ENCODE measurements around the gene KCMF1. TPM values are rescaled to one million over a fixed set of nuclear protein-coding genes. Genes with fewer than 3 reads are reported as not detected.

KCMF1 gene
- total RNA-seq, 1 experiment from 2014 or later = 163 TPM

GRCh38 chr2:84965827-84966226, 5.1 kb upstream of the KCMF1 start:
- Histone ChIP-seq H3K27ac (ENCODE audit: low read length) (no peak overlapping the region), H3K36me3 (ENCODE audit: control insufficient read depth, insufficient read depth, low read length) (peaks cover 3% of the 10 kb centered on the region), H3K4me1 (ENCODE audit: control insufficient read depth, insufficient read depth, low read length) (peaks cover 30% of the 10 kb centered on the region), H3K4me3 (ENCODE audit: low read depth in 2 of 2, low read length in 2 of 2) (no peak overlapping the region), H3K9me3 (ENCODE audit: control insufficient read depth, insufficient read depth, low read depth, low read length) (no peaks in the 10 kb centered on the region), H3K27me3 (ENCODE audit: control insufficient read depth, insufficient read depth, low read length) (no peaks in the 10 kb centered on the region)
- no TSS peak for BruUV-seq (replicated peaks)
- in situ Hi-C loops (cut with HindIII; ENCODE audit: low pct_unique_long_range_greater_than_20kb, low sequenced_read_pairs) = no loop called here
- ChIA-PET POLR2A (no interaction called here), CTCF (no interaction called here)
- ATAC-seq (no peak), DNase-seq (ENCODE audit: low read depth, low spot score) (no peak)
- no peak for TF ChIP-seq POLR2AphosphoS5 (IDR thresholded peaks at IDR 0.05; ENCODE audit: low read depth, low read length)
- TF ChIP-seq TCF7L2 (IDR thresholded peaks at IDR 0.05; ENCODE audit: low read depth, low read length) = no peak
- TF ChIP-seq REST (IDR thresholded peaks at IDR 0.05; ENCODE audit: insufficient read depth in 1 of 2, low read depth in 2 of 2, low read length in 1 of 2) = no peak
- intact Hi-C loops (cut with micrococcal nuclease; ENCODE audit: unreplicated experiment) = no loop called here

- H3K4me1 ChIP-seq (ENCODE audit: control insufficient read depth, insufficient read depth, low read length) = peaks cover 25% of the 10 kb centered on the region
- no peak for ATAC-seq
- H3K27me3 ChIP-seq (ENCODE audit: control insufficient read depth, insufficient read depth, low read length) = no peaks in the 10 kb centered on the region
- CTCF ChIA-PET = no interaction called here
- TF ChIP-seq SIN3A (IDR thresholded peaks at IDR 0.05; ENCODE audit: borderline replicate concordance, insufficient read depth, low read depth, low read length) (no peak), TCF7L2 (IDR thresholded peaks at IDR 0.05; ENCODE audit: low read depth, low read length) (no peak), POLR2AphosphoS5 (IDR thresholded peaks at IDR 0.05; ENCODE audit: low read depth, low read length) (no peak), CTCF (IDR thresholded peaks at IDR 0.05) (no peak), REST (IDR thresholded peaks at IDR 0.05; ENCODE audit: insufficient read depth in 1 of 2, low read depth in 2 of 2, low read length in 1 of 2) (no peak)
- in situ Hi-C loops (cut with HindIII; ENCODE audit: low pct_unique_long_range_greater_than_20kb, low sequenced_read_pairs) (no loop called here), intact Hi-C loops (cut with micrococcal nuclease; ENCODE audit: unreplicated experiment) (no loop called here)
- H3K9me3 ChIP-seq (ENCODE audit: control insufficient read depth, insufficient read depth, low read depth, low read length) = no peaks in the 10 kb centered on the region
- peaks cover 3% of the 10 kb centered on the region for H3K36me3 ChIP-seq (ENCODE audit: control insufficient read depth, insufficient read depth, low read length)
- DNase-seq (ENCODE audit: low read depth, low spot score) = no peak
- H3K27ac ChIP-seq (ENCODE audit: low read length) = peak overlapping the region; percentile 10; the same call in 1 of the 2 replicates
- H3K4me3 ChIP-seq (ENCODE audit: low read depth in 2 of 2, low read length in 2 of 2) = no peak overlapping the region
- BruUV-seq (replicated peaks) = no TSS peak
- POLR2A ChIA-PET = no interaction called here
Measured at GRCh38 chr2:84966731-84967130, 4.2 kb upstream of the KCMF1 start.
